Immature natural killer cell (primary cell): Measurements from ENCODE around the gene S100A7. TPM values are rescaled to one million over a fixed set of nuclear protein-coding genes. Genes with fewer than 3 reads are reported as not detected.
"Not testable (repeated sequence)": the region's sequence is repeated elsewhere in the genome, so short reads cannot be mapped to it uniquely, and the experiment has no call there.

Source experiments
- DNase-seq, 3 donors: peaks; one replicate each; pipeline ENCODE4 v3.0.0; 2022; ENCODE audit warnings: mixed read lengths in 1 of 3
- H3K27ac Mint-ChIP-seq, 6 donors: one replicate each; pipeline ENCODE4 v1.8.0; 2020; ENCODE audit warnings: mixed read lengths in 6 of 6, mild to moderate bottlenecking in 5 of 6, inconsistent platforms in 4 of 6, moderate library complexity in 3 of 6
- H3K27me3 Mint-ChIP-seq, 3 donors: one replicate each; pipeline ENCODE4 v1.8.0; 2020 to 2021; ENCODE audit warnings: low read depth in 3 of 3, mild to moderate bottlenecking in 3 of 3, mixed read lengths in 3 of 3, moderate library complexity in 3 of 3, inconsistent platforms in 1 of 3
- H3K36me3 Mint-ChIP-seq, 3 donors: one replicate each; pipeline ENCODE4 v1.8.0; 2020; ENCODE audit warnings: mixed read lengths in 3 of 3, inconsistent platforms in 2 of 3, mild to moderate bottlenecking in 2 of 3
- H3K4me1 Mint-ChIP-seq, 2 donors: one replicate each; pipeline ENCODE4 v1.8.0; 2020; ENCODE audit warnings: inconsistent platforms in 2 of 2, mild to moderate bottlenecking in 2 of 2, mixed read lengths in 2 of 2, moderate library complexity in 1 of 2
- H3K4me3 Mint-ChIP-seq, 5 donors: one replicate each; pipeline ENCODE4 v1.8.0; 2020; ENCODE audit warnings: mild to moderate bottlenecking in 5 of 5, mixed read lengths in 5 of 5, inconsistent platforms in 3 of 5, moderate library complexity in 3 of 5
- H3K9me3 Mint-ChIP-seq, 6 donors: one replicate each; pipeline ENCODE4 v1.8.0; 2020; ENCODE audit warnings: mild to moderate bottlenecking in 6 of 6, mixed read lengths in 6 of 6, inconsistent platforms in 4 of 6, moderate library complexity in 3 of 6
- polyA plus RNA-seq, 3 donors: library from polyadenylated mRNA; unstranded; fragments of 300-500 nt; fragmentation: Illumina TruSeq; gene quantifications; one replicate each; pipeline ENCODE4 v1.2.3, GENCODE V29; 2021

Gene S100A7
- polyA plus RNA-seq, 3 donors from 2014 or later = not detected

DNA sequence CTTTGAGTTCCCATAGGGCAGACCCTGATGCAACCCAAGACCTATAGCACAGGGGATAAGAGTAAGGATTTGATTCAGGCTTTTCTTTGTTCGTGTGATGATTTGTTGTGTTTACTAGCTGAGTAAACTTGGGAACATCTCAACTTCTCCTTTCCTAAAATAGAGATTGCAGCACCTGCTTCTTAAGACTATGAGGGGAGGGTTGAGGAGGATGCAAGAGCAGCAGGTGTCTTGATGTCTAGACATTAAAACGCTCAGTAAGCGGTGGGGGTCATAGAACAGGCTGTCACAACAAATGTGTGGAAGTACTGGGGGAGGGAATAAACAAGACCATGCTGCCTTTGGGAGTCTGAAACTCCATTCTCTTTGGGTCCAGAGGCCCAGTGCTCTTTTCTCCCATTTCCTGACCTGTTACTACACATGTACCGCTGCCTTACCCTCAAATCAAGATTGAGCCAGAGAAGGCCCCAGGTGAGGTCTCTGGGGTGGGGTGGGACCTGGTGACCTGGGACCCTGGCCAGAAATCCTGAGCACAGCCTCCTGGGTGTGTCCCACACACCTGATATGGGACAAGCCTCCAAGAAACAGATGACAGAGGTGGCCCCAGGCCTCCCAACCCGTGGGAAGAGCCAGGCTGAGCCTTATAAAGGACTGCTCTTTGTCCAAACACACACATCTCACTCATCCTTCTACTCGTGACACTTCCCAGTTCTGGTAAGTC is 44.4 kb downstream of the S100A7 start, which contains the start of gene S100A7A:
Gene S100A7A (plus strand): TSS at position 671 of the 721 bp plus-strand sequence. CDS start 1,563 bp downstream, outside the sequence.
- H3K27ac Mint-ChIP-seq = no peak within 1 kb of the TSS
- no peaks in the 10 kb centered on the region for H3K4me1 Mint-ChIP-seq
- H3K27me3 Mint-ChIP-seq = peaks cover 1 to 9% (median 6%) of the 10 kb centered on the region in 3 donors
- peaks cover 0 to 5% (median under 1%) of the 10 kb centered on the region in 6 donors for H3K9me3 Mint-ChIP-seq
- H3K36me3 Mint-ChIP-seq = peaks cover 0 to 4% (median 0%) of the 10 kb centered on the region in 3 donors
- no peak for DNase-seq
- no peak within 1 kb of the TSS for H3K4me3 Mint-ChIP-seq

DNA sequence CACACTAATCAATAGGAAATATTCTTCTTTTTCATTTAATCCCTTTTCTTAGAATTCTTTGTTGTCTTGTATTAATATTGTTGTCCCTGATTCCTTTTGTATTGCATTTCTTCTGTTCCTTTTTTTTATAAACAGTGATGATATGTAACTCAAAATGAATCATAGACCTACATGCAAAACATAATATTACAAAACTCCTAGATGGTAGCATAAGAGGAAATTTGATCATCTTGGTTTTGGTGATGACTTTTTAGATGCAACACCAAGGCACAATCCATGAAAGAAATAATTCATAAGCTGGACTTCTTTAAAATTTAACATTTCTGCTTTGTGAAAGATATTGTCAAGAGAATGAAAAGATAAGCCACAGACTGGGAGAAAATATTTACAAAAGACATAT is 46.5 kb downstream of the S100A7 start:
- H3K4me3 Mint-ChIP-seq, H3K9me3 Mint-ChIP-seq, H3K4me1 Mint-ChIP-seq, H3K36me3 Mint-ChIP-seq, DNase-seq, H3K27ac Mint-ChIP-seq: not testable (repeated sequence)
- peaks cover 0 to 14% (median 10%) of the 10 kb centered on the region in 3 donors for H3K27me3 Mint-ChIP-seq

Other genes with a start within 250 kb of the S100A7 start
- not detected for gene PRR9, start 243.1 kb downstream of the S100A7 start, polyA plus RNA-seq
- not detected for gene LORICRIN, start 201.0 kb downstream of the S100A7 start, polyA plus RNA-seq
- not detected for gene PGLYRP3, start 147.7 kb downstream of the S100A7 start, polyA plus RNA-seq
- not detected for gene PGLYRP4, start 111.8 kb downstream of the S100A7 start, polyA plus RNA-seq
- 100 to 1,000 TPM in 1 of 3 donors, 10 to 100 TPM in 2; 38.1 to 109 (median 86.0) TPM for gene S100A9, start 102.8 kb downstream of the S100A7 start, polyA plus RNA-seq
- 1 to 10 TPM in 2 of 3 donors, under 1 TPM in 1; 0.87 to 3.8 (median 2.6) TPM for gene S100A12, start 85.0 kb downstream of the S100A7 start, polyA plus RNA-seq
- gene S100A8, start 69.6 kb downstream of the S100A7 start, polyA plus RNA-seq = 10 to 100 TPM; 20.3 to 43.5 (median 40.3) TPM
- gene S100A7A, start 44.1 kb downstream of the S100A7 start, polyA plus RNA-seq = not detected
- 100 to 1,000 TPM; 472 to 828 (median 543) TPM for gene S100A6, start 75.3 kb upstream of the S100A7 start, polyA plus RNA-seq
- under 1 TPM in 1 of 3 donors, not detected in 2; 0.68 TPM for gene S100A5, start 80.3 kb upstream of the S100A7 start, polyA plus RNA-seq
- gene S100A4, start 85.2 kb upstream of the S100A7 start, polyA plus RNA-seq = 1,000 to 10,000 TPM; 1,846 to 2,303 (median 2,006) TPM
- gene S100A3, start 88.6 kb upstream of the S100A7 start, polyA plus RNA-seq = not detected
- gene S100A2, start 105.2 kb upstream of the S100A7 start, polyA plus RNA-seq = under 1 TPM in 1 of 3 donors, not detected in 2; 0.83 TPM
- not detected for gene S100A16, start 152.5 kb upstream of the S100A7 start, polyA plus RNA-seq
- not detected for gene S100A14, start 155.7 kb upstream of the S100A7 start, polyA plus RNA-seq
- 1 to 10 TPM; 1.5 to 9.7 (median 3.7) TPM for gene S100A13, start 166.9 kb upstream of the S100A7 start, polyA plus RNA-seq
- not detected for gene S100A1, start 167.8 kb upstream of the S100A7 start, polyA plus RNA-seq
- 10 to 100 TPM; 37.5 to 70.8 (median 63.1) TPM for gene CHTOP, start 173.4 kb upstream of the S100A7 start, polyA plus RNA-seq
- 100 to 1,000 TPM in 1 of 3 donors, 10 to 100 TPM in 2; 95.8 to 106 (median 96.0) TPM for gene SNAPIN, start 198.1 kb upstream of the S100A7 start, polyA plus RNA-seq
- gene ILF2, start 210.3 kb upstream of the S100A7 start, polyA plus RNA-seq = 100 to 1,000 TPM; 162 to 221 (median 164) TPM
- gene NPR1, start 218.0 kb upstream of the S100A7 start, polyA plus RNA-seq = not detected